ENCODE measurements around the gene WDR81.

DNA sequence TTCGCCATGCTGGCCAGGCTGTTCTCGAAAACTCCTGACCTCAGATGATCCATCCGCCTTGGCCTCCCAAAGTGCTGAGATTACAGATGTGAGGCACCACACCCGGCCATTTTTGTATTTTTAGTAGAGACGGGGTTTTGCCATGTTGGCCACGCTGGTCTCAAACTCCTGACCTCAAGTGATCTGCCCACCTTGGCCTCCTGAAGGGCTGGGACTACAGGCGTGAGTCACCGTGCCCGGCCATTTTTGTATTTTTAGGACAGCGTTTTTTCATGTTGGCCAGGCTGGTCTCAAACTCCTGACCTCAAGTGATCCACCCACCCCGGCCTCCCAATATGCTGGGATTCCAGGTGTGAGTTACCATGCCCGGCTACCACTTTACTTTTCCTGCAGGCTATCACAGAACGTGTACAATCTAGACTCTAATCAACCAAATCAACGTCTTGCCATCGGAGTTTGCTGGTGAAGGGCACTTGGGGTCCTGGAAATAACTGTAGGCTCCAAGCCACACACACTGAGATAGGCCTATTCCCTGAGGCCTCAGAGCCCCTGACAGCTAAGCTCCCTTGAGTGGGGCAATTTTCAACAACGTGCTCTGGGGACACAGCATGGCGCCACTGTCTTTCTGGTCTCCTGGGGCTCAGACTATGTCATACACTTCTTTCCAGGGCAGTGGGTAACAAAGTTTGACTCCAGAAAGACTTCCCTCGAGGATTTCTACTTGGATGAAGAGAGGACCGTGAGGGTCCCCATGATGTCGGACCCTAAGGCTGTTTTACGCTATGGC lies 50.1 kb downstream of the WDR81 start:
- TF ChIP-seq POLR2AphosphoS5 (IDR thresholded peaks at IDR 0.05; ENCODE audit: borderline replicate concordance, low read depth, low read length), result no peak
- TF ChIP-seq EZH2 (IDR thresholded peaks at IDR 0.05), result no peak
- TF ChIP-seq FOXP2 (optimal IDR thresholded peaks at IDR 0.05; ENCODE audit: control extremely low read depth, extremely low read length, insufficient read depth), result no peak

Measured in SK-N-MC (cell line).